ENCODE results near the gene IKZF4. TPM values are rescaled to one million over a fixed set of nuclear protein-coding genes. Genes with fewer than 3 reads are reported as not detected.
A peak's percentile ranks its signal among the peaks of the same experiment; 100 is the strongest.
"Not testable (repeated sequence)": the region's sequence is repeated elsewhere in the genome, so short reads cannot be mapped to it uniquely, and the experiment has no call there.

IKZF4 gene
- total and polyA plus RNA-seq, 5 donors from 2014 or later: 5.8 to 22.3 (median 6.8) TPM

DNA sequence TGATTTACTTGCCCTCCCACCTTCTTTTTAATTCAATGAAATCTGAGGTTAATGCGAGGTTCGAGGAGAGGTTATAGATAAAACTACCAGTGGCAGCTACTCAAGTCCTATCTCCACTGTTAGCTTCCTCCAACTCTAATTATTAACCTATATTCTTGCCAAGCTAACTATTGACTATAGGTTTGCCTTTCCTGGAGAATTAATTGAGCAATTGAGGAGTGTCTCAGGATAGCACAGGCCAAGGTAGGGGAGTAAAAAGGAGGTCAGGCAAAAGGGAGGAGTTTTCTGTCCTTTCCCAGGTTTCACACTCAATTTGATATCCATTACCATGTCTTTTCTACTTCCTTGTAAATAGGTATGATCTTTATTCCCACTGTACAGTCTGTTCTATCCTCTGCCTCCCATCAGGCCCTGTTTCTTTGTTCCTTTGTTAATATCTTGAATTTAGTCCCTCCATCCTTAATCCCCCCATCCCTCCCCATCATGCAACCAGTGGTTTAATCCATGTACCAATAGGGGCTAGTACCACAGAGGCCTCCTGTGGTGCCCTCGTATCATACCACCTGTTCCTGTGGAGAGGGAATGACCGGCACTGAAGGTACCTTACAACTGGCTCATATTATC lies 27.5 kb upstream of the IKZF4 start:
- Mint-ChIP-seq H3K9me3 (no peaks in the 10 kb centered on the region), H3K4me3 (no peak overlapping the region), H3K27me3 (no peaks in the 10 kb centered on the region), H3K4me1 (peaks cover 6 to 29% (median 16%) of the 10 kb centered on the region in 4 donors), H3K36me3 (peaks cover 40% of the 10 kb centered on the region), H3K27ac (peak overlapping the region in 2 of 3 donors; percentile 20 to 25)
- ATAC-seq (ENCODE audit: low read depth in 2 of 2): no peak
- no peak for DNase-seq
- no peak overlapping the region for H3K4me3 ChIP-seq (ENCODE audit: low read depth, low read length)
- no peak overlapping the region for H3K27ac ChIP-seq (ENCODE audit: insufficient read depth, low read length, poor library complexity, severe bottlenecking)
- peaks cover 18% of the 10 kb centered on the region for H3K4me1 ChIP-seq (ENCODE audit: control insufficient read depth, insufficient read depth, low read length, poor library complexity, severe bottlenecking)
- H3K27me3 ChIP-seq (ENCODE audit: control insufficient read depth, insufficient read depth, low read length): no peaks in the 10 kb centered on the region
- H3K36me3 ChIP-seq (ENCODE audit: control insufficient read depth, insufficient read depth, low read length): peaks cover 57% of the 10 kb centered on the region
- H3K9me3 ChIP-seq (ENCODE audit: control insufficient read depth in 2 of 2, low read length in 2 of 2): no peaks in the 10 kb centered on the region

DNA sequence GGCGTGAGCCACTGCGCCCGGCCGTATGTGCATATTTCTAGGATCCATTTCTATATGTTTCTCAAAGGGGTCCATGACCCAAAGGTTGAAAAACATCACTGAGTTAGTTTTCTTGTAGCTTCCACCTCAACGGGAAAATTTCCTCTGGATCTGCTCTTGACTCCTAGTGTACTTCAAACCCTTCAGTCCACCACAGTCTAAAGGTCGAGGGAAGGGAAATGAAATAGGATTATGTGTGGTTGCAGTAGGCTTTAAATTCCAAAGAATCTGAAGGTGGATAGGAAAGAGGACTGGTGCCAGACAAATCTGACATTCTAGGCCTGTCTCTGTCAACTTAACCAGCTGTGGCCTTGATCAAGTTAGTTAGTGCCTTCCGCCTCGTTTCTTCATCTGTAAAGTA lies 25.5 kb upstream of the IKZF4 start:
- H3K27me3 Mint-ChIP-seq: no peaks in the 10 kb centered on the region
- H3K27me3 ChIP-seq (ENCODE audit: control insufficient read depth, insufficient read depth, low read length): no peaks in the 10 kb centered on the region
- H3K4me1 Mint-ChIP-seq: peaks cover 6 to 37% (median 26%) of the 10 kb centered on the region in 4 donors
- no peaks in the 10 kb centered on the region for H3K9me3 Mint-ChIP-seq
- peaks cover 18% of the 10 kb centered on the region for H3K4me1 ChIP-seq (ENCODE audit: control insufficient read depth, insufficient read depth, low read length, poor library complexity, severe bottlenecking)
- ATAC-seq (ENCODE audit: low read depth in 2 of 2) (no peak), DNase-seq (no peak)
- H3K9me3 ChIP-seq (ENCODE audit: control insufficient read depth in 2 of 2, low read length in 2 of 2): no peaks in the 10 kb centered on the region
- no peak overlapping the region for H3K4me3 ChIP-seq (ENCODE audit: low read depth, low read length)
- H3K27ac Mint-ChIP-seq: peak overlapping the region in 1 of 3 donors; percentile 52
- H3K27ac ChIP-seq (ENCODE audit: insufficient read depth, low read length, poor library complexity, severe bottlenecking): peak overlapping the region; percentile 50
- peaks cover 42% of the 10 kb centered on the region for H3K36me3 ChIP-seq (ENCODE audit: control insufficient read depth, insufficient read depth, low read length)
- H3K36me3 Mint-ChIP-seq: peaks cover 30% of the 10 kb centered on the region
- no peak overlapping the region for H3K4me3 Mint-ChIP-seq

DNA sequence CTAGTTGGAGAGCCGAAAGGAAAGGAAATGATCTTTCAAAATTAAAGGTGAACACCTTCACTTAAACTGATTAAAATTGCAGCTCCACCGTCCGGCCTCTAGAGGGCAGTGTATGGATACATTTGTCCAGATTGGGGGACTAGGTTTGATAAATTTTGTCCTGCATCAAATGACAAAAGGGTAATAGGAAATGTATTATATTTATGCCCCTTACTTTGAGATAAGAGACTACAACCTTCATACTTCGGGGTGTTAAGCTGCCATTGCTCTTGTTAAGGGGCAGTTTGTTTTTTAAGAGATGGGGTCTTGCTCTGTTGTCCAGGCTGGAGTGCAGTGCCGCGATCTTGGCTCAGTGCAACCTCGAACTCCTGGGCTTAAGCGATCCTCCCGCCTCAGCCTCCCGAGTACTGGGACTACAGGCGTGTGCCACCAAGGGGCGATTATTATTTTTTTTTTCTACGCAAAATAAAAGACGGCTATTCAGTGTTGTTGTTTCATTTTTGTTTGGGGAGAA lies 24.6 kb upstream of the IKZF4 start:
- H3K4me3 ChIP-seq (ENCODE audit: low read depth, low read length): peak overlapping the region; percentile 81
- peak overlapping the region; percentile 76 to 91 (median 76) for H3K27ac Mint-ChIP-seq
- no peaks in the 10 kb centered on the region for H3K9me3 Mint-ChIP-seq

DNA sequence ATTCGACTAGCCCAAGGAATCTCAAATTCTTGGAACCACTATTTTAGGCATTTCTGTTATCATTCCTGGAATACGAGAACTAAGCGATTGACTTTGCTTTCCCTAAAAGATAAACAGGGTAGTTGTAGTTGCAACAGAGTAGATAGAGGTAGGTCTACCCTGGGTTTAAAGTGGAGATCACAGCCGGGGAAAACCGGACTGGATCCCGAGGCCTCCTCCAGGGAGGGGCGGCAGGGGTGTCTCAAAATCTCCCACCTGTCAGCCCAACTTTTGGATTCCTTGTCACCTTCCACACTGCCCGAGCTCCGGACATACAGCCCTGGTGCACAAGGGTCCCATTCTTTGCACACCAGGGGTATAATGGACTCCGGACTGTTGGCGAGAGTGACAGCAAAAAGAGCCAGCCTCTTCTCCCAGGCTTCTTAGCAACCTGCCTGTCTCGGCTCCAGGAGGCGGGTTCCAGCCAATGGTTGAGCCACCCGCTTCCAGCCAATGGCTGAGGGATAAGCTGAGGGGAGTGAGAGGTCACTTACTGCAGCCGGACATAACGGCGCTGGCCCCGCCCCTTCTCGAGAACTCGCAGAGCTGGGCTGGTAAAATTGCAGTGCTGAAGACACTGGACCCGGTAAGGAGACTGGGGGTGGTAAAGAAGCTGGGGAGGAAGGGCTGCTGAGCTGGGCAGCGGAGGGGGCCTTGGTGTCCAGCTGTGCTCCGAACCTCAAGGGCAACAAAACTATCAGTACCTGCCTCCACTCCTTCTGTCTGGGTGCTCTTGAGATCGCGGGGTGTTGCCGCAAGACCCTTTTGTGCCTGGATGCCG lies 23.9 kb upstream of the IKZF4 start, which contains the start of gene SUOX:
Gene SUOX (plus strand): TSS at position 562 of the 820 bp plus-strand sequence. CDS start 4,946 bp downstream, outside the sequence.
- peak; percentile 33 to 38 for ATAC-seq (ENCODE audit: low read depth in 2 of 2)
- no peaks in the 10 kb centered on the region for H3K27me3 ChIP-seq (ENCODE audit: control insufficient read depth, insufficient read depth, low read length)
- Mint-ChIP-seq H3K4me3 (peak within 1 kb of the TSS; percentile 83 to 89 (median 88)), H3K4me1 (peaks cover 6 to 37% (median 26%) of the 10 kb centered on the region in 4 donors), H3K27ac (peak within 1 kb of the TSS; percentile 76 to 91 (median 91)), H3K27me3 (no peaks in the 10 kb centered on the region), H3K9me3 (no peaks in the 10 kb centered on the region), H3K36me3 (peaks cover 17% of the 10 kb centered on the region)
- peaks cover 18% of the 10 kb centered on the region for H3K4me1 ChIP-seq (ENCODE audit: control insufficient read depth, insufficient read depth, low read length, poor library complexity, severe bottlenecking)
- peak in 2 of 3 donors; percentile 45 to 78 for DNase-seq
- peak within 1 kb of the TSS; percentile 81 for H3K4me3 ChIP-seq (ENCODE audit: low read depth, low read length)
- no peaks in the 10 kb centered on the region for H3K9me3 ChIP-seq (ENCODE audit: control insufficient read depth in 2 of 2, low read length in 2 of 2)
- H3K27ac ChIP-seq (ENCODE audit: insufficient read depth, low read length, poor library complexity, severe bottlenecking): peak within 1 kb of the TSS; percentile 50
- H3K36me3 ChIP-seq (ENCODE audit: control insufficient read depth, insufficient read depth, low read length): peaks cover 28% of the 10 kb centered on the region

More for the DNA sequence above, 24.6 kb upstream of the IKZF4 start:
- peaks cover 33% of the 10 kb centered on the region for H3K36me3 ChIP-seq (ENCODE audit: control insufficient read depth, insufficient read depth, low read length)
- Mint-ChIP-seq H3K36me3 (peaks cover 21% of the 10 kb centered on the region), H3K4me1 (peaks cover 6 to 37% (median 26%) of the 10 kb centered on the region in 4 donors), H3K4me3 (peak overlapping the region; percentile 83 to 89 (median 88)), H3K27me3 (no peaks in the 10 kb centered on the region)
- ATAC-seq (ENCODE audit: low read depth in 2 of 2) (peak; percentile 71 to 81), DNase-seq (peak; percentile 63 to 88 (median 84))
- peak overlapping the region; percentile 50 for H3K27ac ChIP-seq (ENCODE audit: insufficient read depth, low read length, poor library complexity, severe bottlenecking)
- H3K9me3 ChIP-seq (ENCODE audit: control insufficient read depth in 2 of 2, low read length in 2 of 2): no peaks in the 10 kb centered on the region
- no peaks in the 10 kb centered on the region for H3K27me3 ChIP-seq (ENCODE audit: control insufficient read depth, insufficient read depth, low read length)
- peaks cover 18% of the 10 kb centered on the region for H3K4me1 ChIP-seq (ENCODE audit: control insufficient read depth, insufficient read depth, low read length, poor library complexity, severe bottlenecking)

DNA sequence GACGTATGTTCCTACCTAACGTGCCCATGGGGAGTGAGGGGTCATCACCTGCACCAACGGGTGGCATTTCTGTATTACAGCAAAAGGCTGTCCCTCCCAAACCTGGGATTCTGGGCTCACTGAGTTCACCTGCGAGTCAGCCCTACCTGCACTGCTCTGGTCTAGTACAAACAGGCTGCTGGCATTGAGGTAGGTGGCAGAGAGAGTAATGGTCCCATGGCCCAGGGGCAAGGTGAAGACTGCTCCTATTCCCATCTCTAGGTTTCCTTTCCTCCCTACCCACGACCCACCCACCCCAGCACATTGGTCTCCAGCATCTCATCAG lies 23.3 kb upstream of the IKZF4 start:
- H3K9me3 ChIP-seq (ENCODE audit: control insufficient read depth in 2 of 2, low read length in 2 of 2): no peaks in the 10 kb centered on the region
- no peaks in the 10 kb centered on the region for H3K27me3 Mint-ChIP-seq
- H3K27ac ChIP-seq (ENCODE audit: insufficient read depth, low read length, poor library complexity, severe bottlenecking): peak overlapping the region; percentile 50
- DNase-seq (no peak), ATAC-seq (ENCODE audit: low read depth in 2 of 2) (peak in 1 of 2 donors; percentile 30)
- peak overlapping the region; percentile 83 to 89 (median 88) for H3K4me3 Mint-ChIP-seq
- peak overlapping the region; percentile 81 for H3K4me3 ChIP-seq (ENCODE audit: low read depth, low read length)
- H3K9me3 Mint-ChIP-seq: no peaks in the 10 kb centered on the region
- peaks cover 22% of the 10 kb centered on the region for H3K36me3 ChIP-seq (ENCODE audit: control insufficient read depth, insufficient read depth, low read length)
- H3K27me3 ChIP-seq (ENCODE audit: control insufficient read depth, insufficient read depth, low read length): no peaks in the 10 kb centered on the region
- H3K36me3 Mint-ChIP-seq: peaks cover 11% of the 10 kb centered on the region
- H3K27ac Mint-ChIP-seq: peak overlapping the region in 2 of 3 donors; percentile 87 to 91
- H3K4me1 ChIP-seq (ENCODE audit: control insufficient read depth, insufficient read depth, low read length, poor library complexity, severe bottlenecking): peaks cover 18% of the 10 kb centered on the region
- H3K4me1 Mint-ChIP-seq: peaks cover 6 to 37% (median 26%) of the 10 kb centered on the region in 4 donors

DNA sequence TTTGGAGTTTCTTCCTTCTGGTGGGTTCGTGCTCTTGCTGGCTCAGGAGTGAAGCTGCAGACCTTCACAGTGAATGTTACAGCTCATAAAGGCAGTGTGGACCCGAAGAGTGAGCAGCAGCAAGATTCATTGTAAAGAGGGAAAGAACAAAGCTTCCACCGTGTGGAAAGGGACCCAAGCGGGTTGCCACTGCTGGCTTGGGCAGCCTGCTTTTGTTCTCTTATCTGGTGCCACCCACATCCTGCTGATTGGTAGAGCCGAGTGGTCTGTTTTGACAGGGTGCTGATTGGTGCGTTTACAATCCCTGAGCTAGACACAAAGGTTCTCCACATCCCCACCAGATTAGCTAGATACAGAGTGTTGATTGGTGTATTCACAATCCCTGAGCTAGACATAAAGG lies 21.3 kb upstream of the IKZF4 start:
- H3K9me3 Mint-ChIP-seq; H3K27ac ChIP-seq (ENCODE audit: insufficient read depth, low read length, poor library complexity, severe bottlenecking); H3K27me3 ChIP-seq (ENCODE audit: control insufficient read depth, insufficient read depth, low read length); H3K4me3 ChIP-seq (ENCODE audit: low read depth, low read length); ATAC-seq (ENCODE audit: low read depth in 2 of 2); H3K27me3 Mint-ChIP-seq; H3K36me3 Mint-ChIP-seq; H3K36me3 ChIP-seq (ENCODE audit: control insufficient read depth, insufficient read depth, low read length); H3K9me3 ChIP-seq (ENCODE audit: control insufficient read depth in 2 of 2, low read length in 2 of 2): not testable (repeated sequence)
- DNase-seq: peak in 1 of 3 donors; percentile 57
- H3K4me1 ChIP-seq (ENCODE audit: control insufficient read depth, insufficient read depth, low read length, poor library complexity, severe bottlenecking): peaks cover 18% of the 10 kb centered on the region
- Mint-ChIP-seq H3K4me3 (peak overlapping the region; percentile 39 to 62 (median 48)), H3K27ac (peak overlapping the region; percentile 37 to 69 (median 38)), H3K4me1 (peaks cover 6 to 41% (median 27%) of the 10 kb centered on the region in 4 donors)

DNA sequence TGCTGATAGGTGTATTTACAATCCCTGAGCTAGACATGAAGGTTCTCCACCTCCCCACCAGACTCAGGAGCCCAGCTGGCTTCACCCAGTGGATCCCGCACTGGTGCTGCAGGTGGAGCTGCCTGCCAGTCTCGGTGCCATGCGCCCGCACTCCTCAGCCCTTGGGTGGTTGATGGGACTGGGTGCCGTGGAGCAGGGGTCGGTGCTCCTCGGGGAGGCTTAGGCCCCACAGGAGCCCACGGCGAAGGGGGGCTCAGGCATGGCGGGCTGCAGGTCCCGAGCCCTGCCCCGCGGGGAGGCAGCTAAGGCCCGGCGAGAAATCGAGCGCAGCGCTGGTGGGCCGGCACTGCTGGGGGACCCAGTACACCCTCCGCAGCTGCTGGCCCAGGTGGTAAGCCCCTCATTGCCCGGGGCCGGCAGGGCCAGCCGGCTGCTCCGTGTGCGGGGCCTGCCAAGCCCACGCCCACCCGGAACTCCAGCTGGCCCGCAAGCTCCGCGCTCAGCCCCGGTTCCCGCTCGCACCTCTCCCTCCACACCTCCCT lies 20.8 kb upstream of the IKZF4 start:
- Mint-ChIP-seq H3K4me1 (peaks cover 6 to 44% (median 29%) of the 10 kb centered on the region in 4 donors), H3K4me3 (peak overlapping the region in 1 of 4 donors; percentile 51), H3K27ac (peak overlapping the region in 1 of 3 donors; percentile 69)
- H3K9me3 Mint-ChIP-seq; ATAC-seq (ENCODE audit: low read depth in 2 of 2); H3K36me3 Mint-ChIP-seq; H3K4me3 ChIP-seq (ENCODE audit: low read depth, low read length); H3K27me3 ChIP-seq (ENCODE audit: control insufficient read depth, insufficient read depth, low read length); DNase-seq; H3K36me3 ChIP-seq (ENCODE audit: control insufficient read depth, insufficient read depth, low read length); H3K9me3 ChIP-seq (ENCODE audit: control insufficient read depth in 2 of 2, low read length in 2 of 2); H3K27me3 Mint-ChIP-seq; H3K27ac ChIP-seq (ENCODE audit: insufficient read depth, low read length, poor library complexity, severe bottlenecking): not testable (repeated sequence)
- peaks cover 18% of the 10 kb centered on the region for H3K4me1 ChIP-seq (ENCODE audit: control insufficient read depth, insufficient read depth, low read length, poor library complexity, severe bottlenecking)

Measured in CD4-positive, CD25-positive, alpha-beta regulatory T cell (primary cell).